Neural progenitor cell (in vitro differentiated cells): ENCODE data around the gene PTPN5. TPM values are rescaled to one million over a fixed set of nuclear protein-coding genes. Genes with fewer than 3 reads are reported as not detected.

ENCODE experiments used
- DNase-seq: peaks from one replicate; pipeline ENCODE4 v3.0.0-alpha.2; 2016; ENCODE audit warnings: low spot score
- H2AFZ ChIP-seq: fragments of 200-600 bp; sonication (generic); replicated peaks from 2 replicates; pipeline ENCODE4 v1.6.1; 2016; ENCODE audit warnings: antibody characterized with exemption
- H3F3A ChIP-seq: fragments of 200-600 bp; sonication (generic); 2 replicates; pipeline ENCODE4 v1.6.1; 2016; ENCODE audit warnings: antibody characterized with exemption, low read depth
- H3K27ac ChIP-seq: fragments of 200-600 bp; sonication (generic); 2 replicates; pipeline ENCODE4 v1.5.1; 2016; ENCODE audit warnings: mild to moderate bottlenecking
- H3K27me3 ChIP-seq: fragments of 200-600 bp; sonication (generic); 2 replicates; pipeline ENCODE4 v1.6.1; 2016; ENCODE audit warnings: mild to moderate bottlenecking, moderate library complexity
- H3K36me3 ChIP-seq: fragments of 200-600 bp; sonication (generic); 2 replicates; pipeline ENCODE4 v1.5.1; 2016
- H3K4me1 ChIP-seq: fragments of 200-600 bp; sonication (generic); 2 replicates; pipeline ENCODE4 v1.6.1; 2016; ENCODE audit warnings: mixed run types
- H3K4me2 ChIP-seq: fragments of 200-600 bp; sonication (generic); 2 replicates; pipeline ENCODE4 v1.6.1; 2016
- H3K4me3 ChIP-seq: fragments of 200-600 bp; sonication (generic); 2 replicates; pipeline ENCODE4 v1.5.1; 2016
- H3K79me2 ChIP-seq: fragments of 200-600 bp; sonication (generic); 2 replicates; pipeline ENCODE4 v1.6.1; 2016; ENCODE audit warnings: low read depth
- H3K9ac ChIP-seq: fragments of 200-600 bp; sonication (generic); 2 replicates; pipeline ENCODE4 v1.6.1; 2016
- H3K9me3 ChIP-seq: fragments of 200-600 bp; sonication (generic); 2 replicates; pipeline ENCODE4 v1.5.1; 2016; ENCODE audit warnings: low read depth
- H4K20me1 ChIP-seq: fragments of 200-600 bp; sonication (generic); 2 replicates; pipeline ENCODE4 v1.6.1; 2016; ENCODE audit warnings: low read depth
- H3K27ac Mint-ChIP-seq: 3 replicates; pipeline ENCODE4 v1.8.0; 2021; ENCODE audit warnings: mixed read lengths
- H3K27me3 Mint-ChIP-seq: 2 replicates; pipeline ENCODE4 v1.8.0; 2022; ENCODE audit warnings: low read depth, mild to moderate bottlenecking, inconsistent platforms, moderate library complexity, mixed read lengths; ENCODE audit not compliant: insufficient read depth
- H3K36me3 Mint-ChIP-seq: 3 replicates; pipeline ENCODE4 v1.8.0; 2021; ENCODE audit warnings: mixed read lengths
- H3K4me1 Mint-ChIP-seq: 3 replicates; pipeline ENCODE4 v1.8.0; 2021; ENCODE audit warnings: mixed read lengths
- H3K4me3 Mint-ChIP-seq: 3 replicates; pipeline ENCODE4 v1.8.0; 2021; ENCODE audit warnings: mild to moderate bottlenecking, moderate library complexity, mixed read lengths
- H3K9me3 Mint-ChIP-seq: 3 replicates; pipeline ENCODE4 v1.8.0; 2020; ENCODE audit warnings: mixed read lengths
- CTCF ChIP-seq: fragments of 200-600 bp; sonication (generic); IDR thresholded peaks from 2 replicates; pipeline ENCODE4 v1.5.1; 2017; ENCODE audit warnings: antibody characterized with exemption, mild to moderate bottlenecking
- EZH2 ChIP-seq: fragments of 200-600 bp; sonication (generic); IDR thresholded peaks from 2 replicates; pipeline ENCODE4 v1.6.1; 2017; ENCODE audit warnings: antibody characterized with exemption, mild to moderate bottlenecking, moderate library complexity
- EZH2phosphoT487 ChIP-seq: fragments of 200-600 bp; sonication (generic); IDR thresholded peaks from 2 replicates; pipeline ENCODE4 v1.6.1; 2017; ENCODE audit warnings: antibody characterized with exemption
- total RNA-seq: library from RNA; depleted of rRNA; stranded (reverse); fragments of >200 nt; gene quantifications from 2 replicates; pipeline ENCODE4 v1.2.3, GENCODE V29; 2015; ENCODE audit warnings: low replicate concordance

The PTPN5 gene
- total RNA-seq, 1 donor from 2014 or later, result 8.5 TPM

GRCh38 chr11:18761741-18762140 is 29.9 kb downstream of the PTPN5 start:
- Mint-ChIP-seq H3K27ac (no peak overlapping the region), H3K36me3 (no peaks in the 10 kb centered on the region), H3K27me3 (peaks cover 10% of the 10 kb centered on the region), H3K4me3 (no peak overlapping the region), H3K4me1 (peaks cover 3% of the 10 kb centered on the region), H3K9me3 (no peaks in the 10 kb centered on the region)
- H3K9ac ChIP-seq, result no peak overlapping the region
- TF ChIP-seq EZH2 (no peak), EZH2phosphoT487 (no peak), CTCF (no peak)
- no peaks in the 10 kb centered on the region for H3K27me3 ChIP-seq
- no peak overlapping the region for H3K27ac ChIP-seq
- DNase-seq, result no peak
- no peak overlapping the region for H3K4me3 ChIP-seq
- no peak overlapping the region for H3K4me2 ChIP-seq
- H2AFZ ChIP-seq, result no peak overlapping the region
- no peaks in the 10 kb centered on the region for H3K9me3 ChIP-seq
- H4K20me1 ChIP-seq, result no peaks in the 10 kb centered on the region
- H3K79me2 ChIP-seq, result no peaks in the 10 kb centered on the region
- H3K36me3 ChIP-seq, result no peaks in the 10 kb centered on the region
- H3K4me1 ChIP-seq, result no peaks in the 10 kb centered on the region
- H3F3A ChIP-seq, result no peaks in the 10 kb centered on the region

DNA sequence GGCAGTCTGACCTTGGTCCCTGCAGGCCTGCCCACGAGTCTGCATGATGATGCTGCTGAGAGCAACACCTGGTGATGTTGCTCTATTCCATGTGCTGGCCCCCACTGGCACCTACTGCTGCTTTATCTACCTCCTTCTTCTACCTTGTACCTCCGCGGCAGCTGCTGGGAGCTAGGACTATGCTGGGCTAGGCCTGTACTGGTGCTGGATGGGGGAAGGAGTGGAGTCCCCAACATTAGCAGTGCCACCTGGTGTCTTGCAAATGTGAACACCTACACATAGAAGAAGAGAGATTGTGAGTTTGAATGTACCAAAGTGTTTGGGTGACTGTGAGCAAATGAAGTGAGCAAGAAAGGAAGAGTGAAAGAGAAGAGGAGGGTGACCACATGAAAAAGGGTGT is 30.5 kb downstream of the PTPN5 start:
- Mint-ChIP-seq H3K36me3 (no peaks in the 10 kb centered on the region), H3K9me3 (no peaks in the 10 kb centered on the region), H3K4me1 (peaks cover 3% of the 10 kb centered on the region), H3K27ac (no peak overlapping the region), H3K4me3 (no peak overlapping the region), H3K27me3 (peaks cover 10% of the 10 kb centered on the region)
- DNase-seq, result no peak
- TF ChIP-seq CTCF (no peak), EZH2phosphoT487 (no peak), EZH2 (no peak)
- Histone ChIP-seq H3K27me3 (no peaks in the 10 kb centered on the region), H3K4me2 (no peak overlapping the region), H3K79me2 (no peaks in the 10 kb centered on the region), H3F3A (no peaks in the 10 kb centered on the region), H2AFZ (no peak overlapping the region), H3K36me3 (no peaks in the 10 kb centered on the region), H3K4me1 (no peaks in the 10 kb centered on the region), H4K20me1 (no peaks in the 10 kb centered on the region), H3K9ac (no peak overlapping the region), H3K9me3 (no peaks in the 10 kb centered on the region), H3K4me3 (no peak overlapping the region), H3K27ac (no peak overlapping the region)

DNA sequence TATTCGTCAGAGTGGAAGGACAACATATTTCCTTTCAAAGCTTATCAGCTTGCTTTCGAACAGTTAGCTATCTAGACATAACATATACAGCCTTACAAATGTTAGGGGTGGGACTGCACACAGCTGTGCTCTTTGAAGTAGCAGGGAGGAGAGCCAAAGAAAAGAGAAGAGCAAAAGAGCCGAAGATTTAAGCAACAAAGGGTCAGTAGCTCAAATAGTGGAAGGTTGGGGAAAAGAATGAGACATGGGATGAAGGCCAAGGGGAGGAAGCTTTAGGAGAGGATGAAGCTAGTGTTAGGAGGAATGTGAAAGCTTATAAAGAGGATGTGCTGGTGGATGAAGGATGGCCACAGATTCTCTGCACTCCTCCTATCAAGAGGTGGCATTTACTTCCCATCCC is 33.8 kb downstream of the PTPN5 start:
- H3K27ac ChIP-seq, result no peak overlapping the region
- no peak overlapping the region for H3K4me2 ChIP-seq
- H3K9ac ChIP-seq, result no peak overlapping the region
- H3K4me1 ChIP-seq, result peaks cover 3% of the 10 kb centered on the region
- TF ChIP-seq CTCF (no peak), EZH2 (no peak), EZH2phosphoT487 (no peak)
- Mint-ChIP-seq H3K27me3 (peaks cover 3% of the 10 kb centered on the region), H3K27ac (no peak overlapping the region), H3K4me1 (peaks cover 6% of the 10 kb centered on the region), H3K36me3 (no peaks in the 10 kb centered on the region), H3K4me3 (no peak overlapping the region), H3K9me3 (no peaks in the 10 kb centered on the region)
- H3K27me3 ChIP-seq, result no peaks in the 10 kb centered on the region
- no peak overlapping the region for H2AFZ ChIP-seq
- no peak for DNase-seq
- no peaks in the 10 kb centered on the region for H3K9me3 ChIP-seq
- no peaks in the 10 kb centered on the region for H4K20me1 ChIP-seq
- no peaks in the 10 kb centered on the region for H3K36me3 ChIP-seq
- no peak overlapping the region for H3K4me3 ChIP-seq
- H3K79me2 ChIP-seq, result no peaks in the 10 kb centered on the region
- H3F3A ChIP-seq, result no peaks in the 10 kb centered on the region
